Activated CD8-positive, alpha-beta memory T cell treated with anti-CD3 and anti-CD28 coated beads, Interleukin-2, amount 10 ng/mL, durations not matched to agents 7 days and 5 days (primary cell): ENCODE data around the gene COL23A1. TPM values are rescaled to one million over a fixed set of nuclear protein-coding genes. Genes with fewer than 3 reads are reported as not detected.

ENCODE experiments used
- ATAC-seq: fragments of 150-1000 bp; cut with Tn5 transposase; one replicate; pipeline ENCODE4 v1.10.0; 2021; ENCODE audit warnings: moderate library complexity
- CTCF ChIA-PET: fragments of 350-600 bp; sonication (Branson Sonifier 250); formaldehyde crosslinking; loops from one replicate; lab custom pipeline; 2021; ENCODE audit warnings: antibody characterized with exemption; lab: Charles Lee
- DNase-seq: peaks from one replicate; pipeline ENCODE4 v3.0.0-alpha.2; 2020
- H3K27ac Mint-ChIP-seq: one replicate; pipeline ENCODE4 v1.8.0; 2021; ENCODE audit warnings: mild to moderate bottlenecking, mixed read lengths
- H3K27me3 Mint-ChIP-seq: one replicate; pipeline ENCODE4 v1.8.0; 2021; ENCODE audit warnings: mixed read lengths
- H3K36me3 Mint-ChIP-seq: one replicate; pipeline ENCODE4 v1.8.0; 2021; ENCODE audit warnings: mild to moderate bottlenecking, mixed read lengths
- H3K4me1 Mint-ChIP-seq: one replicate; pipeline ENCODE4 v1.8.0; 2021; ENCODE audit warnings: mixed read lengths
- H3K4me3 Mint-ChIP-seq: one replicate; pipeline ENCODE4 v1.8.0; 2021; ENCODE audit warnings: mild to moderate bottlenecking, moderate library complexity, mixed read lengths
- H3K9me3 Mint-ChIP-seq: one replicate; pipeline ENCODE4 v1.8.0; 2022; ENCODE audit warnings: low read depth, mixed read lengths
- total RNA-seq, 2 experiments: library from RNA; stranded (reverse); gene quantifications; one replicate each; pipeline ENCODE4 v1.2.3, GENCODE V29; 2021

The COL23A1 gene
- total RNA-seq, 2 experiments from 2014 or later, result 0.18 to 0.19 TPM

- ATAC-seq, result no peak
These were observed 275.0 kb downstream of the COL23A1 start for GRCh38 chr5:178314961-178315820.

GRCh38 chr5:178314061-178314660, 276.0 kb downstream of the COL23A1 start:
- no peaks in the 10 kb centered on the region for H3K36me3 Mint-ChIP-seq
- ATAC-seq (no peak), DNase-seq (no peak)
- H3K27me3 Mint-ChIP-seq, result no peaks in the 10 kb centered on the region
- peaks cover 3% of the 10 kb centered on the region for H3K9me3 Mint-ChIP-seq
- no peak overlapping the region for H3K27ac Mint-ChIP-seq
- CTCF ChIA-PET, result no interaction called here
- H3K4me1 Mint-ChIP-seq, result no peaks in the 10 kb centered on the region
- no peak overlapping the region for H3K4me3 Mint-ChIP-seq

More at GRCh38 chr5:178314961-178315820, 275.0 kb downstream of the COL23A1 start:
- peaks cover 3% of the 10 kb centered on the region for H3K9me3 Mint-ChIP-seq
- no peaks in the 10 kb centered on the region for H3K4me1 Mint-ChIP-seq
- H3K36me3 Mint-ChIP-seq, result no peaks in the 10 kb centered on the region
- H3K4me3 Mint-ChIP-seq, result no peak overlapping the region
- H3K27me3 Mint-ChIP-seq, result no peaks in the 10 kb centered on the region
- no peak overlapping the region for H3K27ac Mint-ChIP-seq
- DNase-seq, result no peak
- CTCF ChIA-PET, result interaction anchor here (0.7 to 1.1 kb wide), 3 partner anchors 11 to 824 kb away, joined by 3 to 4 read pairs (median 3); no protein-coding TSS in a partner anchor

DNA sequence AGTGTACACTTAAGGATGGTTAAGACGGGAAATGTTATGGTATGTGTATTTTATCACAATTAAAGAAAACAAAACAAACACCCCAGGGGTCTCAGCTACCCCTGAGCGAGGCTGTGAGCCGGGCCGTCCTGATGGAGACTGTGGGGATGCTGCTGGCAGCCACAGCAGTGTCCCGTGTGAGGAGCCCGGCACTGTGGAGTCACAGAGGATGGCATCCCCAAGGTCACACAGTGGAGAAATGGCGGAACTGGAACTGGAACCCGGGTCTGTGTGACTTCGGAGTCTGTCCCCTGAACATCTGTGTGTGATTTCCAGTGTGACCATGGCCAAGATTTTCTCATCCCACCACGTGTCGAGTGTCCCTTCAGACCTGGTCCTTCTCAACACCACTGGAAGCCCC, 276.9 kb downstream of the COL23A1 start:
- H3K4me3 Mint-ChIP-seq, result no peak overlapping the region
- H3K4me1 Mint-ChIP-seq, result no peaks in the 10 kb centered on the region
- DNase-seq (no peak), ATAC-seq (no peak)
- no peaks in the 10 kb centered on the region for H3K36me3 Mint-ChIP-seq
- CTCF ChIA-PET, result no interaction called here
- no peak overlapping the region for H3K27ac Mint-ChIP-seq
- peaks cover 3% of the 10 kb centered on the region for H3K9me3 Mint-ChIP-seq
- H3K27me3 Mint-ChIP-seq, result no peaks in the 10 kb centered on the region

DNA sequence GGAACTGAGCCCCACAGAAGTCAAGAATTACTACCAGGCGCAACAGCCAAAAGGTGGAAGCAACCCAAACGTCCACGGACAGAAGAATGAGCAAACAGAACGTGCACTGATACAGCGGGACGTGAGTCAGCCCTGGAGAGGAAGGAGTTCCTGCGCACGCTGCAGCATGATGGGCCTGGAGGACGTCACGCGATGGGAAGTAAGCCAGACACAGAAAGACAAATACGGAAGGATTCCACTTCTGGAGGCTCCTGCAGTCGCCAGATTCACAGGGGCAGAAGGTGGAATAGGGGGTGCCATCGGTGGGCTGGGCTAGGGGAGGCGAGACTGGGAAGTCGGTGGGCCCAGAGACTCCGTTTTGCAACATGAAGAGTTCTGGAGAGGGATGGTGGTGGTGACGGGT, 277.3 kb downstream of the COL23A1 start:
- CTCF ChIA-PET, result no interaction called here
- DNase-seq (no peak), ATAC-seq (no peak)
- no peaks in the 10 kb centered on the region for H3K27me3 Mint-ChIP-seq
- no peaks in the 10 kb centered on the region for H3K4me1 Mint-ChIP-seq
- H3K27ac Mint-ChIP-seq, result no peak overlapping the region
- no peaks in the 10 kb centered on the region for H3K36me3 Mint-ChIP-seq
- peaks cover 3% of the 10 kb centered on the region for H3K9me3 Mint-ChIP-seq
- H3K4me3 Mint-ChIP-seq, result no peak overlapping the region

DNA sequence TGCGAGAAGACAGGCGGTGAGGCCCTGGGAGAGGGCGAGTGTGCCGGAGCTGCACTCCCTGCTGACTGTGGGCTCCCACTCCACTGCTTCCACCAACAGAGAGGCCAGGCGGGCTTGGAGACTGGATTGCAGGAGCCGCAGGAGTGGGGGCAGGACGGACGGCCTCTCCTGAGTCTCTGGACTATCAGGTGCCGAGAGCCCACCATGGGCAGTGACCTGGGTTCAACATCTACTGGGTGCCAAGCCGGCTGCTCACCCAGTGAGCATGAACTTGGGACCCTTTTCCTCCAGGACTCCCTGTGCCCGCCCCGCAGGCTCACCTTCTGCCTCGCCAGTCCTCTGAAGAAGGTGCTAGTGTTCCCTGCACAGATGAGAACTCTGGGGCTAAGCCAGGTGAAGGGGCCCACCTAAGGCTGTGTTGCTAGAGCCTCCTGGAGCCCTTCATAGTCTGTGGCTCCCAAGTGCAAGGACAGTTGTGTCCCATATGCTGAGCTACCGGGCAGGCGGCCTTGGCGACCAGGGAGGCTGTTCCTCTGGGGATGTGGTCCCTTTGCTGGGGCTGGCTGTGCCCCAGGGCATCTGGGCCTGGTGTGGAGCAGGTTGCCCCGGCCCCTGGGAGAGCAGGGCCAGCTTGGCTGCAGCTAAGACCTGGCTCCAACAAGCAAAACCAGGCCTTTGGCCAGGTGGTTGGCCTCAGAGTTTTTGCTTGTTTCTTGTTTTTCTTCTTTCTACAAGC, 279.9 kb downstream of the COL23A1 start:
- Mint-ChIP-seq H3K36me3 (no peaks in the 10 kb centered on the region), H3K4me1 (no peaks in the 10 kb centered on the region), H3K27me3 (no peaks in the 10 kb centered on the region), H3K9me3 (no peaks in the 10 kb centered on the region), H3K27ac (no peak overlapping the region), H3K4me3 (no peak overlapping the region)
- no peak for ATAC-seq
- no peak for DNase-seq
- CTCF ChIA-PET, result no interaction called here

- CTCF ChIA-PET, result no interaction called here
- no peak overlapping the region for H3K4me3 Mint-ChIP-seq
- no peaks in the 10 kb centered on the region for H3K9me3 Mint-ChIP-seq
- no peak overlapping the region for H3K27ac Mint-ChIP-seq
- H3K27me3 Mint-ChIP-seq, result no peaks in the 10 kb centered on the region
- no peaks in the 10 kb centered on the region for H3K36me3 Mint-ChIP-seq
- H3K4me1 Mint-ChIP-seq, result no peaks in the 10 kb centered on the region
- no peak for DNase-seq
- no peak for ATAC-seq
These were observed 280.8 kb downstream of the COL23A1 start for GRCh38 chr5:178309271-178310013.

- Mint-ChIP-seq H3K9me3 (no peaks in the 10 kb centered on the region), H3K4me1 (no peaks in the 10 kb centered on the region), H3K4me3 (no peak overlapping the region), H3K27ac (no peak overlapping the region), H3K27me3 (no peaks in the 10 kb centered on the region), H3K36me3 (no peaks in the 10 kb centered on the region)
- CTCF ChIA-PET, result no interaction called here
- ATAC-seq, result no peak
- no peak for DNase-seq
These were observed 281.6 kb downstream of the COL23A1 start for GRCh38 chr5:178308541-178309092.

- no peak for ATAC-seq
- Mint-ChIP-seq H3K4me1 (no peaks in the 10 kb centered on the region), H3K4me3 (no peak overlapping the region), H3K9me3 (no peaks in the 10 kb centered on the region), H3K27me3 (no peaks in the 10 kb centered on the region), H3K36me3 (no peaks in the 10 kb centered on the region), H3K27ac (no peak overlapping the region)
- no peak for DNase-seq
- CTCF ChIA-PET, result no interaction called here
These were observed 282.7 kb downstream of the COL23A1 start for GRCh38 chr5:178307267-178308045.

DNA sequence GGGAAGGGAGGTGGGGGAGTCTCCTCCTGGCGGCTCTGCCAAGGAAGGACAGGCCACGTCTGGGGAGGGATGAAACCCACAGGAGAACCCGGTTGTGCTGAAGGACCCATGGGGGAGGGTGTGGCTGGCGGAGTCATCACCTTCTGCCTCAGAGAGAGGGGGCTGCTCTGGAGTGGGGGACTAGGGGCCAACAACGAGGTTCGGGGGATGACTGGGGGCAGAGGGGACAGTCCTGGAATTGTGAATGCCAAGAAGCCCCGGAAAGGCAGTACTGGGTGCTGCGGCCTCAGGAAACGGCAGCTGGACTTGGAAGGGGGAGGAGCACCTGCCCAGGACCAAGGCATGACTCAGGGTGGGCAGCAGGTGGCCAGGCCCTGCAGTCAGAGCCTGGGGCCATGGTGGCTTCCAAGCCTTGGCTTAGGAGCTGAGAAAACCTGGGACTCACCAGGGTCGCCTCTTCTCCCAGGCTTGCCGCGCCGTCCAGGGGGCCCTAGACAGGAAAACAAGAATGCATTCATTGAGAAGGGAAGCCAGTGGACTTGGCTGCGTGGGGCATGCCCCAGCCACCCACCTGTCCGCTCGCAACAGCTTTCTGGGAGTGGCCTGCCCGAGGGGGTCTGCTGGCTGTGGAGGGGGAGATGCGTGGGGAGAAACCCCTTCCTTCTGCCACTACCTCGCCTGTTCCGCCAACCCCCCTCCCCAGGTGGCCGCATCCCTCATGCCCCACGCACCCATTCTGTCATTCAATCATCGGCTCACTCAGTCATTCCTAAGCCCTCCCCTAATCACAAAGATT, 283.6 kb downstream of the COL23A1 start:
- ATAC-seq (no peak), DNase-seq (no peak)
- Mint-ChIP-seq H3K9me3 (no peaks in the 10 kb centered on the region), H3K27ac (no peak overlapping the region), H3K4me3 (no peak overlapping the region), H3K36me3 (no peaks in the 10 kb centered on the region), H3K27me3 (no peaks in the 10 kb centered on the region), H3K4me1 (no peaks in the 10 kb centered on the region)
- CTCF ChIA-PET, result interaction anchor here (0.5 kb wide), 1 partner anchor 213 kb away, joined by 3 read pairs; no protein-coding TSS in a partner anchor

- H3K4me3 Mint-ChIP-seq, result no peak overlapping the region
- no peaks in the 10 kb centered on the region for H3K27me3 Mint-ChIP-seq
- H3K4me1 Mint-ChIP-seq, result no peaks in the 10 kb centered on the region
- no peaks in the 10 kb centered on the region for H3K9me3 Mint-ChIP-seq
- ATAC-seq (no peak), DNase-seq (no peak)
- no peaks in the 10 kb centered on the region for H3K36me3 Mint-ChIP-seq
- CTCF ChIA-PET, result no interaction called here
- H3K27ac Mint-ChIP-seq, result no peak overlapping the region
These were observed 284.4 kb downstream of the COL23A1 start for GRCh38 chr5:178305801-178306200.

GRCh38 chr5:178304761-178305645, 285.2 kb downstream of the COL23A1 start:
- ATAC-seq, result no peak
- Mint-ChIP-seq H3K4me3 (no peak overlapping the region), H3K27ac (no peak overlapping the region), H3K36me3 (no peaks in the 10 kb centered on the region), H3K27me3 (peaks cover 2% of the 10 kb centered on the region), H3K4me1 (no peaks in the 10 kb centered on the region), H3K9me3 (no peaks in the 10 kb centered on the region)
- CTCF ChIA-PET, result no interaction called here
- no peak for DNase-seq
